GM19099 (cell line): ENCODE data around the gene TEAD1.

ENCODE experiments used
- POLR2A ChIP-seq: IDR thresholded peaks from 3 replicates; pipeline ENCODE4 v1.6.1; 2011; ENCODE audit warnings: low read depth; ENCODE audit not compliant: insufficient read length; ENCODE audit errors: extremely low read depth

TEAD1 gene

GRCh38 chr11:12750181-12750580, 76.0 kb downstream of the TEAD1 start:
- TF ChIP-seq POLR2A, result no peak

- TF ChIP-seq POLR2A, result no peak
These were observed 78.8 kb downstream of the TEAD1 start for GRCh38 chr11:12752868-12753524.

- TF ChIP-seq POLR2A, result no peak
These were observed 79.8 kb downstream of the TEAD1 start for GRCh38 chr11:12754021-12754420.

- no peak for TF ChIP-seq POLR2A
These were observed 80.5 kb downstream of the TEAD1 start for GRCh38 chr11:12754582-12755234.

- TF ChIP-seq POLR2A, result no peak
These were observed 81.6 kb downstream of the TEAD1 start for GRCh38 chr11:12755510-12756453.

- TF ChIP-seq POLR2A, result no peak
These were observed 82.2 kb downstream of the TEAD1 start for GRCh38 chr11:12756454-12756806.

GRCh38 chr11:12756867-12757266, 82.6 kb downstream of the TEAD1 start:
- TF ChIP-seq POLR2A, result no peak

GRCh38 chr11:12757416-12757815, 83.2 kb downstream of the TEAD1 start:
- no peak for TF ChIP-seq POLR2A

GRCh38 chr11:12761029-12761428, 86.8 kb downstream of the TEAD1 start:
- no peak for TF ChIP-seq POLR2A

- no peak for TF ChIP-seq POLR2A
These were observed 88.1 kb downstream of the TEAD1 start for GRCh38 chr11:12762278-12762677.

- no peak for TF ChIP-seq POLR2A
These were observed 88.6 kb downstream of the TEAD1 start for GRCh38 chr11:12762696-12763324.

- TF ChIP-seq POLR2A, result no peak
These were observed 90.1 kb downstream of the TEAD1 start for GRCh38 chr11:12764187-12764914.

GRCh38 chr11:12765428-12765827, 91.2 kb downstream of the TEAD1 start:
- no peak for TF ChIP-seq POLR2A

- no peak for TF ChIP-seq POLR2A
These were observed 92.8 kb downstream of the TEAD1 start for GRCh38 chr11:12767027-12767426.
